ENCODE data around the gene FAM228B. TPM values are rescaled to one million over a fixed set of nuclear protein-coding genes. Genes with fewer than 3 reads are reported as not detected.
"Not testable (repeated sequence)": the region's sequence is repeated elsewhere in the genome, so short reads cannot be mapped to it uniquely, and the experiment has no call there.

FAM228B gene
- total RNA-seq, 1 donor from 2014 or later: 4.5 TPM

- Mint-ChIP-seq H3K4me1 (ENCODE audit: low read depth) (peaks cover 18% of the 10 kb centered on the region), H3K27ac (peak within 1 kb of the TSS; percentile 70), H3K9me3 (no peaks in the 10 kb centered on the region), H3K4me3 (ENCODE audit: low read depth) (peak within 1 kb of the TSS; percentile 84), H3K36me3 (ENCODE audit: low read depth) (peaks cover 5% of the 10 kb centered on the region), H3K27me3 (ENCODE audit: low read depth) (no peaks in the 10 kb centered on the region)
- peak; percentile 79 for DNase-seq (ENCODE audit: low spot score)
- intact Hi-C loops (cut with micrococcal nuclease): loop anchor here (1.0 to 5.0 kb wide), 4 partner anchors 8 to 298 kb away; partner anchors contain the start of genes ATAD2B and SF3B6
These were observed 38.7 kb upstream of the FAM228B start, which contains the start of gene TP53I3 for GRCh38 chr2:24084386-24085199. Gene TP53I3, minus strand, starts transcription at chr2:24084834. Its CDS starts 508 bp downstream, at chr2:24084326.

- H3K9me3 Mint-ChIP-seq: no peaks in the 10 kb centered on the region
- intact Hi-C loops (cut with micrococcal nuclease): loop anchor here (2.0 kb wide), 1 partner anchor 158 kb away; the partner anchor contains the start of gene ATAD2B
- H3K36me3 Mint-ChIP-seq (ENCODE audit: low read depth): peaks cover 5% of the 10 kb centered on the region
- H3K27me3 Mint-ChIP-seq (ENCODE audit: low read depth): no peaks in the 10 kb centered on the region
- peaks cover 18% of the 10 kb centered on the region for H3K4me1 Mint-ChIP-seq (ENCODE audit: low read depth)
- H3K4me3 Mint-ChIP-seq (ENCODE audit: low read depth): peak overlapping the region; percentile 84
- DNase-seq (ENCODE audit: low spot score): no peak
- no peak overlapping the region for H3K27ac Mint-ChIP-seq
These were observed 38.1 kb upstream of the FAM228B start for GRCh38 chr2:24085200-24085489.

GRCh38 chr2:24086241-24086640, 37.0 kb upstream of the FAM228B start:
- Mint-ChIP-seq H3K9me3 (no peaks in the 10 kb centered on the region), H3K4me1 (ENCODE audit: low read depth) (peaks cover 18% of the 10 kb centered on the region), H3K27me3 (ENCODE audit: low read depth) (no peaks in the 10 kb centered on the region), H3K4me3 (ENCODE audit: low read depth) (no peak overlapping the region), H3K27ac (no peak overlapping the region), H3K36me3 (ENCODE audit: low read depth) (peaks cover 3% of the 10 kb centered on the region)
- DNase-seq (ENCODE audit: low spot score): no peak
- intact Hi-C loops (cut with micrococcal nuclease): no loop called here

- no peak overlapping the region for H3K27ac Mint-ChIP-seq
- H3K27me3 Mint-ChIP-seq (ENCODE audit: low read depth): no peaks in the 10 kb centered on the region
- H3K4me1 Mint-ChIP-seq (ENCODE audit: low read depth): peaks cover 18% of the 10 kb centered on the region
- no peak for DNase-seq (ENCODE audit: low spot score)
- H3K4me3 Mint-ChIP-seq (ENCODE audit: low read depth): no peak overlapping the region
- intact Hi-C loops (cut with micrococcal nuclease): no loop called here
- H3K36me3 Mint-ChIP-seq (ENCODE audit: low read depth): no peaks in the 10 kb centered on the region
- H3K9me3 Mint-ChIP-seq: no peaks in the 10 kb centered on the region
These were observed 36.2 kb upstream of the FAM228B start for GRCh38 chr2:24087032-24087431.

GRCh38 chr2:24088821-24089359, 34.4 kb upstream of the FAM228B start:
- H3K27ac Mint-ChIP-seq: no peak overlapping the region
- no peak for DNase-seq (ENCODE audit: low spot score)
- no peak overlapping the region for H3K4me3 Mint-ChIP-seq (ENCODE audit: low read depth)
- H3K4me1 Mint-ChIP-seq (ENCODE audit: low read depth): peaks cover 10% of the 10 kb centered on the region
- intact Hi-C loops (cut with micrococcal nuclease): no loop called here
- no peaks in the 10 kb centered on the region for H3K9me3 Mint-ChIP-seq
- no peaks in the 10 kb centered on the region for H3K36me3 Mint-ChIP-seq (ENCODE audit: low read depth)
- H3K27me3 Mint-ChIP-seq (ENCODE audit: low read depth): no peaks in the 10 kb centered on the region

GRCh38 chr2:24093270-24093669, 30.0 kb upstream of the FAM228B start:
- H3K4me1 Mint-ChIP-seq (ENCODE audit: low read depth); H3K9me3 Mint-ChIP-seq; H3K27ac Mint-ChIP-seq; intact Hi-C loops (cut with micrococcal nuclease); H3K27me3 Mint-ChIP-seq (ENCODE audit: low read depth); H3K4me3 Mint-ChIP-seq (ENCODE audit: low read depth); DNase-seq (ENCODE audit: low spot score): not testable (repeated sequence)
- peaks cover 11% of the 10 kb centered on the region for H3K36me3 Mint-ChIP-seq (ENCODE audit: low read depth)

GRCh38 chr2:24095171-24095677, 28.0 kb upstream of the FAM228B start:
- intact Hi-C loops (cut with micrococcal nuclease); H3K27me3 Mint-ChIP-seq (ENCODE audit: low read depth); H3K27ac Mint-ChIP-seq; H3K4me3 Mint-ChIP-seq (ENCODE audit: low read depth); H3K9me3 Mint-ChIP-seq; DNase-seq (ENCODE audit: low spot score); H3K4me1 Mint-ChIP-seq (ENCODE audit: low read depth): not testable (repeated sequence)
- H3K36me3 Mint-ChIP-seq (ENCODE audit: low read depth): peaks cover 11% of the 10 kb centered on the region

GRCh38 chr2:24100732-24101131, 22.5 kb upstream of the FAM228B start:
- not testable (repeated sequence) for H3K27ac Mint-ChIP-seq

GRCh38 chr2:24101992-24102391, 21.3 kb upstream of the FAM228B start:
- Mint-ChIP-seq H3K27ac (no peak overlapping the region), H3K36me3 (ENCODE audit: low read depth) (peaks cover 7% of the 10 kb centered on the region), H3K4me3 (ENCODE audit: low read depth) (no peak overlapping the region), H3K4me1 (ENCODE audit: low read depth) (no peaks in the 10 kb centered on the region), H3K9me3 (peaks cover 21% of the 10 kb centered on the region), H3K27me3 (ENCODE audit: low read depth) (peaks cover 8% of the 10 kb centered on the region)
- no peak for DNase-seq (ENCODE audit: low spot score)
- intact Hi-C loops (cut with micrococcal nuclease): no loop called here

More at GRCh38 chr2:24100732-24101131, 22.5 kb upstream of the FAM228B start:
- DNase-seq (ENCODE audit: low spot score); H3K4me3 Mint-ChIP-seq (ENCODE audit: low read depth); H3K4me1 Mint-ChIP-seq (ENCODE audit: low read depth); H3K27me3 Mint-ChIP-seq (ENCODE audit: low read depth); H3K36me3 Mint-ChIP-seq (ENCODE audit: low read depth); intact Hi-C loops (cut with micrococcal nuclease): not testable (repeated sequence)
- peaks cover 15% of the 10 kb centered on the region for H3K9me3 Mint-ChIP-seq

- Mint-ChIP-seq H3K4me3 (ENCODE audit: low read depth) (no peak overlapping the region), H3K9me3 (peaks cover 28% of the 10 kb centered on the region), H3K27me3 (ENCODE audit: low read depth) (peaks cover 12% of the 10 kb centered on the region), H3K36me3 (ENCODE audit: low read depth) (peaks cover 10% of the 10 kb centered on the region), H3K27ac (no peak overlapping the region), H3K4me1 (ENCODE audit: low read depth) (no peaks in the 10 kb centered on the region)
- no peak for DNase-seq (ENCODE audit: low spot score)
- intact Hi-C loops (cut with micrococcal nuclease): no loop called here
These were observed 20.6 kb upstream of the FAM228B start for GRCh38 chr2:24102677-24103076.

- H3K9me3 Mint-ChIP-seq: peaks cover 31% of the 10 kb centered on the region
- H3K4me3 Mint-ChIP-seq (ENCODE audit: low read depth): no peak overlapping the region
- H3K36me3 Mint-ChIP-seq (ENCODE audit: low read depth): peaks cover 10% of the 10 kb centered on the region
- intact Hi-C loops (cut with micrococcal nuclease): no loop called here
- H3K4me1 Mint-ChIP-seq (ENCODE audit: low read depth): no peaks in the 10 kb centered on the region
- no peak for DNase-seq (ENCODE audit: low spot score)
- no peak overlapping the region for H3K27ac Mint-ChIP-seq
- H3K27me3 Mint-ChIP-seq (ENCODE audit: low read depth): peaks cover 12% of the 10 kb centered on the region
These were observed 19.1 kb upstream of the FAM228B start for GRCh38 chr2:24104110-24104650.

- peaks cover 12% of the 10 kb centered on the region for H3K27me3 Mint-ChIP-seq (ENCODE audit: low read depth)
- intact Hi-C loops (cut with micrococcal nuclease): no loop called here
- H3K27ac Mint-ChIP-seq: no peak overlapping the region
- DNase-seq (ENCODE audit: low spot score): no peak
- H3K4me3 Mint-ChIP-seq (ENCODE audit: low read depth): no peak overlapping the region
- peaks cover 10% of the 10 kb centered on the region for H3K36me3 Mint-ChIP-seq (ENCODE audit: low read depth)
- H3K9me3 Mint-ChIP-seq: peaks cover 33% of the 10 kb centered on the region
- H3K4me1 Mint-ChIP-seq (ENCODE audit: low read depth): no peaks in the 10 kb centered on the region
These were observed 18.4 kb upstream of the FAM228B start for GRCh38 chr2:24104906-24105305.

- H3K27ac Mint-ChIP-seq: no peak overlapping the region
These were observed 17.5 kb upstream of the FAM228B start for GRCh38 chr2:24105816-24106215.

More at GRCh38 chr2:24105816-24106215, 17.5 kb upstream of the FAM228B start:
- H3K9me3 Mint-ChIP-seq: peaks cover 27% of the 10 kb centered on the region
- intact Hi-C loops (cut with micrococcal nuclease): no loop called here
- no peak overlapping the region for H3K4me3 Mint-ChIP-seq (ENCODE audit: low read depth)
- peaks cover 12% of the 10 kb centered on the region for H3K27me3 Mint-ChIP-seq (ENCODE audit: low read depth)
- H3K36me3 Mint-ChIP-seq (ENCODE audit: low read depth): peaks cover 10% of the 10 kb centered on the region
- DNase-seq (ENCODE audit: low spot score): no peak
- no peaks in the 10 kb centered on the region for H3K4me1 Mint-ChIP-seq (ENCODE audit: low read depth)
